HG02870 (cell line): ENCODE data around the gene PLCG2.
"Not testable (repeated sequence)": the region's sequence is repeated elsewhere in the genome, so short reads cannot be mapped to it uniquely, and the experiment has no call there.

Experiments
- ATAC-seq: cut with Tn5 transposase; IDR thresholded peaks from one replicate; pipeline ENCODE4 v1.9.1; 2021; ENCODE audit warnings: mild to moderate bottlenecking, moderate library complexity; ENCODE audit not compliant: unreplicated experiment

Gene PLCG2

GRCh38 chr16:81931927-81932326 lies 152.8 kb downstream of the PLCG2 start:
- no peak for ATAC-seq

GRCh38 chr16:81932668-81933067 lies 153.6 kb downstream of the PLCG2 start:
- ATAC-seq: no peak

GRCh38 chr16:81933361-81933760 lies 154.3 kb downstream of the PLCG2 start:
- ATAC-seq: no peak

GRCh38 chr16:81934711-81935110 lies 155.6 kb downstream of the PLCG2 start:
- not testable (repeated sequence) for ATAC-seq

GRCh38 chr16:81936209-81937000 lies 157.3 kb downstream of the PLCG2 start:
- ATAC-seq: no peak

GRCh38 chr16:81937305-81938038 lies 158.4 kb downstream of the PLCG2 start:
- no peak for ATAC-seq

- no peak for ATAC-seq
Observed at GRCh38 chr16:81938326-81939163, 159.5 kb downstream of the PLCG2 start.

- no peak for ATAC-seq
Observed at GRCh38 chr16:81939164-81940056, 160.3 kb downstream of the PLCG2 start.

- no peak for ATAC-seq
Observed at GRCh38 chr16:81940781-81941560, 161.9 kb downstream of the PLCG2 start.

GRCh38 chr16:81942007-81942601 lies 163.0 kb downstream of the PLCG2 start:
- no peak for ATAC-seq

GRCh38 chr16:81945665-81946064 lies 166.6 kb downstream of the PLCG2 start:
- ATAC-seq: no peak

GRCh38 chr16:81946206-81946605 lies 167.1 kb downstream of the PLCG2 start:
- no peak for ATAC-seq

GRCh38 chr16:81951564-81951963 lies 172.5 kb downstream of the PLCG2 start:
- no peak for ATAC-seq

- no peak for ATAC-seq
Observed at GRCh38 chr16:81956213-81956948, 177.3 kb downstream of the PLCG2 start.

- no peak for ATAC-seq
Observed at GRCh38 chr16:81964808-81965207, 185.7 kb downstream of the PLCG2 start.

GRCh38 chr16:81967358-81967757 lies 188.3 kb downstream of the PLCG2 start:
- ATAC-seq: no peak

- no peak for ATAC-seq
Observed at GRCh38 chr16:81971853-81972252, 192.8 kb downstream of the PLCG2 start.

- no peak for ATAC-seq
Observed at GRCh38 chr16:81973737-81974136, 194.6 kb downstream of the PLCG2 start.

GRCh38 chr16:81975637-81976036 lies 196.5 kb downstream of the PLCG2 start:
- ATAC-seq: no peak
